Neural cell (in vitro differentiated cells): ENCODE measurements around the gene KRTAP29-1.

Source experiments
- EP300 ChIP-seq: fragments of 450-650 bp; conservative IDR thresholded peaks from 2 replicates; pipeline ENCODE4 v1.6.1; 2014; ENCODE audit warnings: antibody characterized with exemption, mild to moderate bottlenecking, moderate library complexity; ENCODE audit not compliant: poor library complexity, severe bottlenecking
- EZH2 ChIP-seq: fragments of 200-600, 300-800 bp; shearing (Covaris generic), sonication (generic); IDR thresholded peaks from 2 replicates; pipeline ENCODE4 v1.6.1; 2014; ENCODE audit warnings: antibody characterized with exemption, low read length, borderline replicate concordance, mild to moderate bottlenecking; ENCODE audit not compliant: insufficient read depth, poor library complexity, severe bottlenecking
- MXI1 ChIP-seq: fragments of 450-650 bp; conservative IDR thresholded peaks from 2 replicates; pipeline ENCODE4 v1.6.1; 2014; ENCODE audit warnings: antibody characterized with exemption, mild to moderate bottlenecking; ENCODE audit not compliant: poor library complexity, severe bottlenecking
- POLR2AphosphoS5 ChIP-seq: IDR thresholded peaks from 2 replicates; pipeline ENCODE4 v1.6.1; 2012
- RAD21 ChIP-seq: fragments of 450-650 bp; conservative IDR thresholded peaks from 2 replicates; pipeline ENCODE4 v1.6.1; 2014; ENCODE audit warnings: antibody characterized with exemption, mild to moderate bottlenecking, moderate library complexity
- SMC3 ChIP-seq: fragments of 450-650 bp; conservative IDR thresholded peaks from 2 replicates; pipeline ENCODE4 v1.6.1; 2014; ENCODE audit warnings: antibody characterized with exemption, mild to moderate bottlenecking, moderate library complexity; ENCODE audit not compliant: poor library complexity
- TAF1 ChIP-seq: IDR thresholded peaks from 2 replicates; pipeline ENCODE4 v1.6.1; 2012; ENCODE audit warnings: low read depth
- TF ChIP-seq, protein P1 (sequence below): fragments of 450-650 bp; IDR thresholded peaks from 2 replicates; pipeline ENCODE4 v1.5.1; 2014; ENCODE audit warnings: antibody characterized with exemption, mild to moderate bottlenecking, moderate library complexity; ENCODE audit not compliant: poor library complexity, severe bottlenecking

DNA sequence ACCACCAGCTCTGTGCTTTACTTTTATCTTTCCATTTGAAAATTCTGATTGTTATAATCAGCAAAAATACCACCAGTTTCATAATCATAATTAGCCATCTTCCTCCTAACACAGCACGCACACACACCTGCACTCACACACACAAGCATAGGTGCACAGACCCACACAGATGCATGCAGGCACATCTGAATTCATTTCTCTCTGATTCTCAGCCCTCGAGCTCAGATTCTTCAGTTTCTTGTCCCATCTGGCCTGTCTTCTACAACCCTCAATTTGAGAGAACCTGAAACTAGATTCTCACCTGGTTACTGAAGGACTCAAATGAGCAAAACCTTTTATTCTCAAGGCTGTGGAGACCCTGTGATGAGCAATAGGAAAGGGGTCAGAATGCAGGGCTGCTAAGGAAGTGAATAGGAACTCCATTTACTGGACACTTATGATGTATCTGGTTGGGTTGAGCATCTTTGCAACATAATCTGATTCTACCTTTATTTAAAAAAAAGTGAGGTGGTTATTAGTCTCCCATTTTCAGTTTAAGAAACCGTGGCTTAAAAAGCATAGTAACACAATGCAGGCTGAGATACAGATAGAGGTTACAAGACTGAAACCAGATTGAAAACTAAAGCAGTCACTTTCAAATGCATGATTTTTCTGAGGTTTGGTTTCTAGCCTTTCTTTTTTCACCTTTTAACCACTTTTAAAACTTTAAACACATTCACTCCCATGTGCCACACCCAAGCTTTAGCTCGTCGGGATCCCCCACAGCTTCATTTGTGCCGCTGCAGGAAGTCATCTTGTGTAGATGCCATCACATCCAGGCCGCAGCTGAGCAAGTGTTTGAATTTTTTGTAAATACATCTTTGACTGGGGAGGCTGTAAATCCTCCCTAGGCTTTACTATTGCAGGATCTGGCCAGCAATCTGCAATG is 38.5 kb upstream of the KRTAP29-1 start:
- no peak for TF ChIP-seq TAF1
- TF ChIP-seq, protein P1, sequence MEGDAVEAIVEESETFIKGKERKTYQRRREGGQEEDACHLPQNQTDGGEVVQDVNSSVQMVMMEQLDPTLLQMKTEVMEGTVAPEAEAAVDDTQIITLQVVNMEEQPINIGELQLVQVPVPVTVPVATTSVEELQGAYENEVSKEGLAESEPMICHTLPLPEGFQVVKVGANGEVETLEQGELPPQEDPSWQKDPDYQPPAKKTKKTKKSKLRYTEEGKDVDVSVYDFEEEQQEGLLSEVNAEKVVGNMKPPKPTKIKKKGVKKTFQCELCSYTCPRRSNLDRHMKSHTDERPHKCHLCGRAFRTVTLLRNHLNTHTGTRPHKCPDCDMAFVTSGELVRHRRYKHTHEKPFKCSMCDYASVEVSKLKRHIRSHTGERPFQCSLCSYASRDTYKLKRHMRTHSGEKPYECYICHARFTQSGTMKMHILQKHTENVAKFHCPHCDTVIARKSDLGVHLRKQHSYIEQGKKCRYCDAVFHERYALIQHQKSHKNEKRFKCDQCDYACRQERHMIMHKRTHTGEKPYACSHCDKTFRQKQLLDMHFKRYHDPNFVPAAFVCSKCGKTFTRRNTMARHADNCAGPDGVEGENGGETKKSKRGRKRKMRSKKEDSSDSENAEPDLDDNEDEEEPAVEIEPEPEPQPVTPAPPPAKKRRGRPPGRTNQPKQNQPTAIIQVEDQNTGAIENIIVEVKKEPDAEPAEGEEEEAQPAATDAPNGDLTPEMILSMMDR: no peak
- TF ChIP-seq POLR2AphosphoS5: no peak
- no peak for TF ChIP-seq EZH2
- TF ChIP-seq SMC3: no peak
- no peak for TF ChIP-seq EP300
- TF ChIP-seq RAD21: no peak
- no peak for TF ChIP-seq MXI1
